GM19023 (cell line): ENCODE results near the gene ZMAT3.

Experiments
- ATAC-seq: cut with Tn5 transposase; IDR thresholded peaks from one replicate; pipeline ENCODE4 v1.9.1; 2021; ENCODE audit warnings: mild to moderate bottlenecking, moderate library complexity; ENCODE audit not compliant: unreplicated experiment

The ZMAT3 gene

DNA sequence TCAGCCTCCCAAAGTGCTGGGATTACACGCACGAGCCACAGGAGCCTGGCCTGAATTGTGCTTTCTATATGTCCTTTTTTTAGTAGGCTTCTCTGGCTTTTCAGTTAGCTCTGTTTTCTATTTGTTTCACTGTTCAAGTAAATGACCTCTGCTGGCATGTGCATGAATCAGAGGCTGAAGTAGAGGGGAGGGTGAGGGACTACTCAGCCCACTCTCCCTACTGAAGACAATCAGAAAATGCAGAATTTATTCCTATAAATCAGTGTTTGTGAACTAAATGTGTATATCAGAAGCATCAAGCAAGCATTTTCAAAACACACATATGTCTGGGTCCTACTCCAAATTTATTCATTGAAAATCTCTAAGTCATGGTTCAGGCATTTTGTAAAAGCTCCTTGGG is 45.0 kb downstream of the ZMAT3 start:
- ATAC-seq: no peak

DNA sequence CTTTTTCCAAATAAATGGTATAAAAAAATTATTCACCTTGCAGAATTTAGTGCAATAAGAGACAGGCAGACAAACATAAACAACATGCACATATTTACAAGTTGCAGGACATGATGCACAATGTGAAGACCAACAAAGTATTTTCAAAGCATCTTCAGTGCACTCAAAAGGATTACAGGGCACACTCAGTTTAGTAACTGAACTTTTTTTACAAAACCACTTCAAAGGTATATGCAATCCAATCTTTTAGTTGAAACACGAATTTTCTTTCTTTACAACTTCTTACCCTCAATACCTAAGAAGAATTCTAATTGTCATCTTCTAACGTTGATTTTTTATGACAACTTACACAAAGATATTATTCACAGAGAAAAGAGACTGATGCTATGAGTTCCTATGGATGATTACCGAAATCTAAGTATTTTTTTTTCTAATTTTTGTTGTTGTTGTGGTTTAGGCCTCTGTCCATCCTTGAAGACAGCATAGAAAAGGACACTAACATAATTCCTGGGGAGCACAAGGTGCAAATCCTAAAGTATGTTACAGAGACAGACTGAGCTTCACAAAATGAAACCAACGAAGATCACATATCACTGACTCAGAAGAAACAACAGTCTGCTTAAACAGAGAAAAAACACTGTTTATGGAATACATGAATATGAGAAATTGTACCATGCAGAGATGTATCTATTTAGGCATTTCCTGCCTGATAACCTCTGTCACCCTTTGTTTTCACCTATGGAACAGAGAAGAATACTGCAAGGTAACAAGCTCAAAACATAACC is 50.3 kb downstream of the ZMAT3 start:
- no peak for ATAC-seq

DNA sequence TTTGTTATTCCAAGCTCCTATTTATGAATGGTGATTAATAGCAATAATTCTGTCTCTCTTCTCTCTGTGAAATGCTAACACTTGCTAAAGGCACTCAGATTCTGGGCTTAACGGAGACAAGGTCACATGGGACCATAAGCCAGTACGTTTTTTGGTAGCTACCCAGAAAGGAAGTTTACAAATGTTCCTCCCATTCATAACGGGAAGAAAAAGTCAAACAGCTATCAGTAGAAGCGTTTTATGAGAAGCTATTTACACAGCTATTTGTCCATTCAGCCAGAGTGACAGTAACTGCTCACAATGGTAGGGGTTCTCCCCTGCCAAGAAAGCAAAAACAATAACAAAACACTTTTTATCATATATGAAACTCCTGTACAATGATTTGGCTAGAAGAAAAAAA is 51.5 kb downstream of the ZMAT3 start:
- no peak for ATAC-seq

DNA sequence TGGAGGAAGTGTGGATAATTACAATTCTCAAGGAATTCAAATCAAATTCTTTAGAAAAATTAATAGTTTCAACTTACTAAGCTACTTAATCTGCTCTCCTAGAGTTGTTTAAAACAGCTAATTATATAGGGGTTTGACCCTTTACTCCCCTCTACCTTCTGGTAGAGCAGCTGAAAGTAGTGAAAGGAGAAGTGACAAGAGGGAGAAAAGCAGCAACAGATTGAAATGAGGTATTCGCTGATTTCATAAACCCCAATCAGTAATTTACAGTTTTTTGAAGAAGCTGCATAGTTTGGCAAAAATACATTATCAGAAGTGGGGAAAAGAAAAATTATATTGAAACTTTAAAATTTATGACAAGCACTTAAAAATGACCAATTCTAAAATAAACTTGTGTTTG is 52.8 kb downstream of the ZMAT3 start:
- ATAC-seq: no peak

DNA sequence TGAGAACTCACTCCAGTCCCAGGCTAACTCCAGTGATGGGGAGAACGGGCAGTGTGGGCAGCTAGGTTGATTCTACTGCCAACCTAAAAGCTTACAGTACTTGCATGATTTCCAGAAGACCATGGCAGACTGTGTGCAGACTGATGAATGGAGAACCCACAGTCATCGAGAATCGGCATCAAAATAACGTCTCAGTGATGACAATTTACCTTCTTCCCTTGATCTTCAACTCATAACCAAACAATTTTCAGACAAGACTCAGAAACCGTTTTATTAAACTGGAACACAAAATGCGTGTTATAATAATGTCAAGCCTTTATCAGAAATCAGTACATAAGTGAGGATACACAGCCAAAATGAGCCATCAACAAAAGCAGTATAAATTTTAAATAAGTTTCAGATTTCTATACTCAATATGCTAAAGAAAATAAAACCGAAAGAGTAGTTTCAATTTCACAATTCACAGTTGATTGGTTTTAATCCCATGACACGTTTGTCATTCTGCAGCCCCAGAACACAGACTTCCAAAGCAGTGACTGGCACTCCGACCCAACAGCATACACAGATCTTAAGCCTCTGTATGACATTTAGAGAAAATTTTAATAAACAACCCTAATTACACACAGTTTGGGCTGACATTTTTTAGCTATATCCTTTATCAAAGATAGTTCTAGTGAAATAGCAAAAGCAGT is 54.5 kb downstream of the ZMAT3 start:
- peak; percentile 57 for ATAC-seq

- ATAC-seq: peak; percentile 60
Measured at GRCh38 chr3:179015551-179016020, 56.0 kb downstream of the ZMAT3 start.

GRCh38 chr3:179005706-179006105 is 65.9 kb downstream of the ZMAT3 start:
- ATAC-seq: no peak

GRCh38 chr3:179005213-179005612 is 66.4 kb downstream of the ZMAT3 start:
- ATAC-seq: no peak

DNA sequence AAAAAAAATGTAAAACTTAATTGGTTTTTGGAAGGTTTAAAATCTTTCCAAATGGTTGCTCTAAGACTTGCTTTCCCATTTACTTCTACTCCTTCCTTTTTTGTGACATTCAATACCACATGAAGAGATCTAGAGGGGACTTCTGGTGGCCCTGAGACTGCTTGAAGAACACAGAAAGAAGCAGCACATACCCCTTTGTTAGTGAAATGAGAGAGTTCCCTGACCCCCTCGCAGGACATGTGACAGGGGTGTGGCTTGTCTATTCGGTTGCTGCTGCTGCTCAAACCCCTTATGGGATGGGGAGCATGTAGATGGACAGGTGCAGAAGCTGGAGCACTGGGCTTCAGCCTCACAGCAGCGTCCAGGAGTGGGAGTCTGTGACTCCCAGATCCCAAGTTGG is 71.0 kb downstream of the ZMAT3 start:
- no peak for ATAC-seq

DNA sequence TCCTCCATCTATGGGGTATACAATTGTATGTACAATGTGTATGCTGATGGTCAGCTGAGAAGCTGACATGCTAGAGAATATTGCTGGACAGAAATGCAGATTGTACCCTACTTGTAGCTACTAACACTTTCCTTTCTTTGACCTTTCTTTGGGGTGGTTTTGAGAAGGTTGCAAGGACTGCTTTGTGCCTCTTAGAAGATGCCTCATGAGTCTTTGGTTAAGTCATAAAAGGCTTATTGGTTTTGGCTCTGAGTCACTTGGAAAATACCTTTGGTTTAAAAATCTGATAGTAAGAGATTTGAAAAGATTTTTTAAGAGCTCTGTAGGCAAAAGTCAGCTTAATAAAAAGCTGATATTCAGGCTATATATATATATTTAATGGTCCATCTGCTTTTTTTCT is 71.5 kb downstream of the ZMAT3 start:
- ATAC-seq: peak; percentile 81

DNA sequence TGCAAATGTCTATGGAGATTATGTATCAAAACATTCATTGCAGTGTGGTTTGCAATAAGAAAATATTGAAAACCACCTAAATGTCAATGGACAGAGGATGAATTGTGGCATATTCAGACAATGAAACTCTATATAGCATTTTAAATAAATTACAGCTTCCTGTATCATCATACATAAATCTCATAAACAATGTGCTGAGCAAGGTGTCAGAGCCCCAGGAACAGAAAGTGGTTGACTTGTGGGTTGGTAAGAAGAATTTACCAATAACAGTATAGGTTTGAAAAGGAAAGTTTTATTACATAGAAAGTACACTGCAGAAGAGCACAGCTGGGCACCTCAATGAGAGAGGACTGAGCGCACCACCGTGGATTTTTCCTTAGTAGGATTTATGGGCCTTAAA is 75.2 kb downstream of the ZMAT3 start:
- no peak for ATAC-seq

DNA sequence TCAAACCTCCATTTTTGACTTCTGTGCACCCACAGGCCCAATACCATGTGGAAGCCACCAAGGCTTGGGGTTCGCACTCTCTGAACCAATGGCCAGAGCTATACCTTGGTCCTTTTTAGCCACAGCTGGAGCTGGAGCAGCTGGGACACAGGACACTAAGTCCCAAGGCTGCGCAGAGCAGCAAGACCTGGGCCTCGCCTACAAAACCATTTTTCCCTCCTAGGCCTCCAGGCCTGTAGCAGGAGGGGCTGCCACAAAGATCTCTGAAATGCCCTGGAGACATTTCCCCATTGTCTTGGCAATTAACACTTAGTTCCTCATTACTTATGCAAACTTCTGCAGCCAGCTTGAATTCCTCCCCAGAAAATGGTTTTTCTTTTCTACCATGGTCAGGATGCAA is 81.3 kb downstream of the ZMAT3 start:
- ATAC-seq: no peak

DNA sequence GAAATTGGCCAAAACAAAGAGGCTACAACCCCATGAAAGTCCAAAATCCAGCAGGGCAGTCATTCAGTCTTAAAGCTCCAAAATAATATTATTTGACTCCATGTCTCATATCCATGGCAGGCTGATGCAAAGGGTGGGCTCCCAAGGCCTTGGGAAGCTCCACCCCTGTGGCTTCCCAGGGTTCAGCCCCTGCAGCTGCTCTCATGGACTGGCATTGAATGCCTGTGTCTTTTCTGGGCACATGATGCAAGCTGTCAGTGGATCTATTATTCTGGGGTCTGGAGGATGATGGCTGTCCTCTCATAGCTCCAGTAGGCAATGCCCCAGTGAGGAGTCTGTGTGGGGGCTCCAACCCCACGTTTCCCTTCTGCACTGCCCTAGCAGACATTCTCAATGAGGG is 81.8 kb downstream of the ZMAT3 start:
- ATAC-seq: no peak

DNA sequence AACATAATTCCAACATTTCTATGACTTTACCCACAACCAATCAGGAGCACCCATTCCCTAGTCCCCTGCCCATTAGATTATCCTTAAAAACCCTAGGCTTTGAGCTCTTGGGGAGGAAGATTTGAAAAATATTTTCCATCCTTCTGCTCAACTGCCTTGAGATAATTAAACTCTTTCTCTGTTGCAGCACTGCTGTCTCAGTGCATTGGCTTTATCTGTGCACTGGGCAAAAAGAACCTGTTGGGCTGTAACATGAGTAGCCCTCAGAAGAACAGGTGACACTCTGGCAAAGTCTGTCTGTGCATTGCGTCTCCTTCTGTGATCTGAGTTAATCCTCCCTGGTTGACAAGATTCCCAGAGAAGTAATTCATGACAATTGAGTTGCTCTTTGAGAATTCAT is 83.9 kb downstream of the ZMAT3 start:
- no peak for ATAC-seq

DNA sequence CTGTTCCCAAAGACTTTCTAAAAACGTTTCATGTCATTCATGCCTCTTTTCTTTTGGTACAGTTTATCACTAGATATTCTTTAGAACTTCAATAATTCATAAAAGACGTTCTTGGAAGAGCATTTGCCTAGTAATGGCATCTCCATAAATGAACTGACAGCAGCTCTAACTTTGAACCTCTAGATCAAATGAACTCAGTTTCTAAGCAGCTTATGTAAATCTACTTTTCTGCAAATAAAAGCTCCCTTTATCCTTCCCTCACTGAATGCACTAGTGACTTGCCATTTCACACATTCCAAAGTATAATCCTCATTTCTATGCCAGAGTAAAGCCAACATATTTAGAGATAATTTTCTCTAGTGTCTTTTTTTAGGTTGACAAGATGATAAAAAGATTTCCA is 85.2 kb downstream of the ZMAT3 start:
- ATAC-seq: no peak

DNA sequence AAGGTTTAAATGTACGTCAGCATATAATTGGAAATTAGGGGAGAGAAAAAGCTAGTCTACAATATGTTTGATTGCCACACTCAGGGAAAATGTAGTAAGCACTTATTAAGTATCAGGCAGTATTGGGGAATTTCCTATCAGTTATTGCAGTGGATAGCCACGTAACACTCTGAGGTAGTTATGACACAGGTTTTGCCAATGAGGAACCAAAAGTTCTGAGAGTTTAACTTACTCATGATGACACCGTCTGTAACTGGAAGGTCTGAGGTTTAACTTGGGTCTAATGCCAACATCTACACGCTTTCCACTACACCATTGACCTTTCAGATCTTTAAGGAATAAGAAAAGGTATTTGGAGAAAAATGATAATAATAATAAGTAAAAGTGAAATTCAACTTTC is 89.5 kb downstream of the ZMAT3 start:
- ATAC-seq: peak; percentile 55

- no peak for ATAC-seq
Measured at GRCh38 chr3:178975320-178975719, 96.3 kb downstream of the ZMAT3 start.

GRCh38 chr3:178971614-178972013 is 100.0 kb downstream of the ZMAT3 start:
- no peak for ATAC-seq

GRCh38 chr3:178969004-178969700 is 102.5 kb downstream of the ZMAT3 start:
- ATAC-seq: peak; percentile 84
